CD4-positive, alpha-beta T cell treated with Interleukin-4 for 4 hours (primary cell): Measurements from ENCODE around the gene NT5C.
A peak's percentile ranks its signal among the peaks of the same experiment; 100 is the strongest.

Experiments used
- DNase-seq: peaks from one replicate; pipeline ENCODE4 v3.0.0-alpha.2; 2020

Gene NT5C

DNA sequence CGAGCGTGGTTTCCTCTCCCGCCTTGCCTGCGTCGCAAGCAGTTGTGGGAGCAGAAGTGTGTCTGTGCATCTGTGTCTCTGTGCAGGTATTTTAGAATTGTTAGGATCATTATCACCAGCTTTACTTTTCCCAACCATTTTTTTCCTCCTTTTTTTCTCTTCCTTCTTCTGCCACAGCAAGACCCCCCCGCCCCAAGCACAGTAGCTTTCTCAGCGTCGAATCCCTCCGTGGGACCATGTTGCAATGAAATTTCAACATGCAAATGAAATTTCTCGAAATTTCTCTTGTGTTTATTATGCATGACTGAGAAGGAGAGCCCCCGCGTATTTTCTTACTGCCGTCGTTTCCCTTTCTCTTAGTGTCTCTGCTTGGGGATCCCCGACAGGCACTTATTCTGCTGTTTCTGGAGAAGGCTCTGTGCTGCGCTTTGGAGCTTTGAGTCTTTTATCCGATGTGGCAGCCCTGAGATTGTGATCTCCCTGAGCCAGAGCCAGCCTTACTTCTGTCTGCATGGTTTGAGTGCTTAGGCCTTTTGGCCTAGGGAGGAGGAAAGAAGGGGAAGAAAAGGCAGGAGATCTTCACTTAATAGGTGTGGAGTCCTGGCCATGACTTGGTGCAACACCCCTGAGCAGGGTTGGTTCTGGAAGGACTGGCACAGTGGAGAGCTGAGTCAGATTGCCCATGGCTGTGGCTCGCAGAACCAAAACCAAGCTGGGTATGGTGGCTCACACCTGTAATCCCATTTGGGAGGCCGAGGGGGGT, 16.8 kb downstream of the NT5C start:
- DNase-seq = no peak

DNA sequence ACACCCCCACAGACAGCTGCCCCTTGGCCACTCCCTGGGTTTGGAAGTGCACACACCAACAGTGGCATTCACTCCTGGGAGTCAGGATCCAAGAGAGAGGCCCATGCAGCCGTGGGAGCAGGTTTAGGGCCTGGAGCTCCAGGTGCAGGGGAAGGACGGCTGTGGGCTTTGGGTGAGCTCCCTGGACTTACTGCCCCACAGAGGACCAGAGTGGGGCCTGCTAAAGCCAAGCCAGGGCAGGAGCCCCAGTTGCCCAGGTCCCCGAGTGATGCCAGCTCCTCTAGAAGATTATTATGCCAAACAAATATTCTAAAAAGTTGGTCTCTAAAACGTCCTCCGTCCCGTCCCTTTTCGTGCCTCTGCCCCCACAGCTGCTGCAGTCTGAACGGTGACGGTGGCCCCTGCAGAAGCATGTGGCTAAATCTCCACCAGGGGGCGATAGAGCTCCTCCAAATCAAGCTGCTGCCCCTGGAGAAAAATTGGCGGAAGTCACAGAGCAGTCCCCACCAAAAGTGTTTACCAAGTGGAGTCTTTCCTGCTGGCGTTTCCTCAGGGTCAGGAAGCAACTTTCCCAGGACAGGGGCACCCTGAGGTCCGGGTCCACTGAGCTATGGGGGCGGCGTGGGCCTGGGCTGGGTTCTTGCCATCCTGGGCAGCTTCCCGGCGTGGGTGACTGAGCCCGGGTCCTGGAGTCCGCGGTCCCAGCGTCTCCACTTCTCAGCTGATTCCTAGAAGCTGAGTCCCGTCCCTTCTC, 17.6 kb downstream of the NT5C start:
- DNase-seq = peak; percentile 89

DNA sequence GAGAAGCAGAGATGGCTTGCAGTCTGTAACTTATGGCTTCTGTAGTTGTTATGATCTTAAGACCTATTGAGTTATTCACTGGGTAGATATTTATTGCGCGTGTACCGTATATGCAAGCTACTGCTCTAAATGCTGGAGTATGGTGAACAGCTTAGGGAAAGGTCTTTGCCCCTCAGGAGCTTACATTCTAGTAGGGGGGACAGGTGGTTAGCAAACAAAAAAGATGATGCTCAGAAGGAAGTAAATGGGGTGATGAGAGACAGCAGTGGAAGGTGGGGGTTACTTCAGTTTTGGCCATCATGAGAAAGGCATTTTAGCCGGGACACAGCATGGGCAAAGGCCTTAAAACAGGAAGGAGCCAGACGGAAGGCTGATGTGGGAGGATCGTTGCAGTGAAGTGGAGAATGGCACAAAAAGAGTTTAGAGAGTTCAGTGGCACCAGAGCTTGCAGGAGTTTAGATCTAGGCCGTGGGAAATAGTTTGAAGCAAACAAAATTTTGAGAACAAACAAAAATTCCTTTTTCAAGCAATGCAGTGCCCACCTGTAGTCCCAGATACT, 19.7 kb downstream of the NT5C start:
- no peak for DNase-seq

DNA sequence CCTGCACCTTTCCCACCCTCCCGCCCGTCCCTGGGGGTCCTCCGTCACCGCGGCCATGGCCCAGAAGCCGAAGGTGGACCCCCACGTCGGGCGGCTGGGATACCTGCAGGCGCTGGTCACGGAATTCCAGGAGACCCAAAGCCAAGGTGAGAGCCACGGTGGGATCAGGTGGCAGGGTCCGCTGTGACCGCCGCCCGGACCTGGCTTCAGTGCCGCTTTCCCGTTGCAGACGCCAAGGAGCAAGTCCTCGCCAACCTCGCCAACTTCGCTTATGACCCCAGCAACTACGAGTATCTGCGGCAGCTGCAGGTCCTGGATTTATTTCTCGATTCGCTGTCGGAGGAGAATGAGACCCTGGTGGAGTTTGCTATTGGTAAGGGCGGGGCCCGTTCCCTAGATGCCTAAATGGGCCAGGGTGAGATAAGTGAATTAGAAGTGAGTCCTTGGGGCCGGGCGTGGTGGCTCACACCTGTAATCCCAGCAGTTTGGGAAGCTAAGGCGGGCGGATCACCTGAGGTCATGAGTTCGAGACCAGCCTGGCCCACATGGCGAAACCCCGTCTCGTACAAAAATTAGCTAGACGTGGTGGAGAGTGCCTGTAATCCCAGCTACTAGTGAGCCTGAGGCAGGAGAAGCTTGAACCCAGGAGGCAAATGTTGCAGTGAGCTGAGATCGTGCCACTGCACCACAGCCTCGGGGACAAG, 21.2 kb downstream of the NT5C start:
- DNase-seq = no peak

DNA sequence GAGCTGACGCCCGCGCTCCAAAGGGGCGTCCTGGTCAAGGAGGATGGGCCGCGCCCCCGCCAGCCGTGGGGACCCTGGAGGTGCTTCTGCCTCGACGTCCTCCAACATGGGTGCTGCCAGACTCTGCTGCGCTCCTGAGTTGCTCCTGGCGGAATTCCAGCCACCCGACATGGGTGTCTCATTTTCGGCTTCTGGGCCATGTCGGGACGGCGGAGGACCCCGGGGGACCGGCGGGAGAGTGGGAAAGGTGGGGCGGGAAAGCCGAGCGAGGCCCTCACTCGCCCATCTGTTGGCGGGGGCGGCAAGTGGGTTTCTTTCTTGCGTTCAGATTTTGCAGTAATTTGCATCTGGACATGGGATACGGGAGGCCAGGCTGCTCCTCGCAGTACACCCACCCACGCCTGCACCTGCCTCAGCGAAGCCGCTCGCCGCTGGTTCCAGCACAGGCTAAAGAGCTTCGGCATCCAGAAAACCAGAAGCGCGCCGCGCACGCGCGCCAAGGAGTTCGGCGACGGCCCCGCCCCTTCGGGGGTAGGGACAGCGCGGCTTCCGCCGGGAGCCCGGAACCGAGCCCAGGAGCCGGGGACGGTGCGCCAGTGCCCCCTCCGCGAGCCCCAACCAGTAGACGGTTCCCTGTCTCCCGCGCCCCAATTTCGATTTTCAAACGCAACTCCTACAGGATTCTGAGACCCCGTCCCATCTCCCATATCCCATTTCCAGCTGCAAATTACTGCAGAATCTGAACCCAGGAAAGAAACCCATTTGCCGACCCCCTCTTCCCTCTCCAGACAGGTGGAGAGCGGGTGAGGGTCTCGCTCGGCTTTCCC, 21.9 kb downstream of the NT5C start, which contains the start of gene ARMC7:
Gene ARMC7, plus strand, starts transcription at position 563 of the 827 bp plus-strand sequence. CDS start 320 bp downstream, outside the sequence.
- DNase-seq = peak; percentile 89

DNA sequence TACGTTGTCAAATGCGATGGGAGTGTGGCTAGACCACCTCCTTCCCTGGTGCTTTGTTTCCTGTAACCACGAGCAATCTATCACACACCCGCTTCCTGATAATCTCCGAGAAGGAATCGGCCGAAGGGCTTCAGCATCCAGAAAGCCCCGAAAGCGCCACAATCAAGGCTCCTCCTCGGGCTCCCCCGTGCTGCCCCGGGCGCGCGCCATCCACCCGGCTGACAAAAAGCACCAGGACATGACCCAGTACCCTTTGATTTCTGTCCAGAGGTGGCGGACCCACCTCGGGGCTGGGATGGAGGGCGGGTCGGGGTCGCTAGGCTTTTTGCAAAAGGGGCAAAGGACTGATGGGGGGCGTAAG, 22.5 kb downstream of the NT5C start:
- DNase-seq = no peak

DNA sequence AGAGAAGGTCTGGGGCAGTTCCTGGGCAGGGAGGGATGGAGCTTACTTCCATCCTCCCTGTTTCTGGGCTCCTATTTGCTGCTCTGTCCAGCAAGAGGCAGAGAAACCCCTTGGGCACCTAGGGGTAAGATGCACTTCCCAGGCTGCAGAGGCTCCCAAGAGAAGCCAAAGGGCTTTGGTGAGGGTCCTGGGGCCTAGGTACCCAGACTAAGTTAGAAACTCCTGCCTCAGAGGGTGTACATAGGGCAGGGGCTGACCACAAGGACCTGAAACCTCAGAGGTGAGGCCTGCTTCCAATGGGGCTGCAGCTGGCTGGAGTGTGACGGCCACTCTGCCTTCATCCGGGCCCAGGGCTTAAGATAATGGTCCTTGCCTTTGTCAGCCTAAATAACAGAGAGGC, 23.3 kb downstream of the NT5C start:
- DNase-seq = no peak

DNA sequence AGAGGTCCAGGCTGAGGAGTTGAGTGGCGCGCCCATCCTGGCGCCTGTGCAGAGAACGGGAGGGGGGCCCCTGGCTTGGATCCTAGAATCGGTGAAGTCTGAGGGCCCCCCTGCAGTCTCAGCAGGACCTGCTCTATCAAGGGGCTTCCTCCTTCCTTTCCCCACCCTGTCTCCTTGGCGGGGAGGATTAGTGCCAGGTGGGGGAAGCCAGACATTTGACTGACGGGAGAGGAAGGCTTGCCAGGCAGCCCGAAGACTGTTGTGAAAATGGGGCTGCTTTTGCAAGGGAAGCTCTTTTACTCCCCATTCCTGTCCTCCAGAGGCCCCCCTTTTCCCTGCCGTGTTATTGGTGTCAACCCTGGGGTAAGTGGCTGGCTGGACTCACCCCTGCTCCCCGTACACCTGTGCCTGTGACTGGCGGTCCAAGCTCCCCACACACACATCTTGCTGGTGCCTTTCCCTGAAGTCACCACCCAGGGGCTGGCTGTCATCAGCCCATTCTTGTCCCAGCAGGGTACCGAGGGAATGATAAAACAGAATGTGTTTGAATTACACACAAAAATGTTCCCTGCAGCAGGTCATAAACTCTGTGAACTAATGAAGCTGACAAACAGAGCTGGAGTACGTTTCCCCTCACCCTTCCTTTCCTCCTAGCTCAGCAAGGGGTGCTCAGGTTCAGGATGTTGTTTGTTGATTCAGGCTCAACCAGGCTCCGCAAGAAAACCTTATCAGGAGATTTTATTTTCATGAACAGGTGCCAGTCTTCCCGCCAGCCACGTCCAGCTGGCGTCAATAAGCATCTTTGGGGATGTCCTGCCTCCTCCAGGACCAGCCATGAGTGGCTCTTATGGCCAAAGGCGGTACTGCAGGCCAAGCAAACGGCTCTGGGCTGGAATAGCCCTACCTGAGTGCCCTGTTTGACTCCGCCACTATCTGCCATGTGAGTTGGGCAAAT, 26.1 kb downstream of the NT5C start:
- DNase-seq = no peak

DNA sequence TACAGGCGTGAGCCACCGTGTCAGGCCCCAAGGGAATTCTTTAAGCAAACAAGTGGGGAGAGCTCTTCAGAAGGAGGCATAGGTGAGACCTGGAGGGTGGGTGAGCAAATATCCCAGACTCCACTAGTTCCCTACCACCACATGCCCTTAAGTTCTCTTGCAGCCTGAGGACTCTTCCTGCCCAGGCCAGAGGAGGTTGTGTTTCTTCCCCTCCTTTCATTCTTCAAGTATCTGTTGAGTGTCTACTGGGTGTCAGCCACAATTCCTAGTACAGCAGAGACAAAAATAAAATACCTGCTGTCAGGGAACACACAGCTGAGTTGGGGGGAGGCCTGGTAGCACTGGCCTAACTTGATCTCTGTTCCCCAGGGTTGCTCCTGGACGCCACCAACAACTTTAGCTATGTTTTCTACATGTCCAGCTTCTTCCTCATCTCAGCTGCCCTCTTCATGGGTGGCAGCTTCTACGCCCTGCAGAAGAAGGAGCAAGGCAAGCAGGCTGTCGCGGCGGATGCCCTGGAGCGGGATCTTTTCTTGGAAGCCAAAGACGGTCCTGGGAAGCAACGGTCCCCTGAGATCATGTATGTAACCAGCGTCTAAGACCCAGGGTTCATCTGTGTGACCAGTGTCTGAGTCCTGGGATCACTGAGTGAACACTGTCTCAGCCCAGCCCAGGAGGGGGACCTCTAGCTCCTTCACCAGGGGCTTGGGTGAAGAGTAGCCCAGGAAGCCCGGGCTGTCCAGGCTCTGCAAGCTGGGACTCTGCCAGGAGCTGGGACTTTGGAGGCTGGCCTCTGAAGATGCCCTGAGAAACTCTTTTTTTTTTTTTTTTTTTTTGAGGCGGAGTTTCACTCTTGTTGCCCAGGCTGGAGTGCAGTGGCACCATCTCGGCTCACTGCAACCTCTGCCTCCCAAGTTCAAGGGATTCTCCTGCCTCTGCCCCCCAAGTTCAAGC, 27.7 kb downstream of the NT5C start:
- no peak for DNase-seq

DNA sequence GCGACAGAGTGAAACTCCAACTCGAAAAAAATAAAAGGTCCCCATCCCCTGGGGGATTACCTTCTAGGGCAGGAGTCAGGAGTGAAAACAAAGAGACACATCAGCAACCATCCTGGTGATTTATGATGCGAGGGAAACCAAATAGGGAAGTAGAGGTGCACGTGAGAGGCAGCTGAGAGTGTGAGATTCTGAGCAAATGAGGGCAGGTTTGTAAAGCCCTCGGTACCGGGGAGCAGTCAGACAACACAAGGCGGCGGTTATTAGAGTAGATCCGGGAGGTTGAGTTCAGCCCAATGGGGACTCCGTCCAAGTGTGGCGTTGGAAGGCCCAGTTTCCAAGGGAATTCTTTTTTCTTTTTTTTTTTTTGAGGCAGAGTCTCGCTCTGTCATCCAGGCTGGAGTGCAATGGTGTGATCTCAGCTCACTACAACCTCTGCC, 29.1 kb downstream of the NT5C start:
- no peak for DNase-seq

DNA sequence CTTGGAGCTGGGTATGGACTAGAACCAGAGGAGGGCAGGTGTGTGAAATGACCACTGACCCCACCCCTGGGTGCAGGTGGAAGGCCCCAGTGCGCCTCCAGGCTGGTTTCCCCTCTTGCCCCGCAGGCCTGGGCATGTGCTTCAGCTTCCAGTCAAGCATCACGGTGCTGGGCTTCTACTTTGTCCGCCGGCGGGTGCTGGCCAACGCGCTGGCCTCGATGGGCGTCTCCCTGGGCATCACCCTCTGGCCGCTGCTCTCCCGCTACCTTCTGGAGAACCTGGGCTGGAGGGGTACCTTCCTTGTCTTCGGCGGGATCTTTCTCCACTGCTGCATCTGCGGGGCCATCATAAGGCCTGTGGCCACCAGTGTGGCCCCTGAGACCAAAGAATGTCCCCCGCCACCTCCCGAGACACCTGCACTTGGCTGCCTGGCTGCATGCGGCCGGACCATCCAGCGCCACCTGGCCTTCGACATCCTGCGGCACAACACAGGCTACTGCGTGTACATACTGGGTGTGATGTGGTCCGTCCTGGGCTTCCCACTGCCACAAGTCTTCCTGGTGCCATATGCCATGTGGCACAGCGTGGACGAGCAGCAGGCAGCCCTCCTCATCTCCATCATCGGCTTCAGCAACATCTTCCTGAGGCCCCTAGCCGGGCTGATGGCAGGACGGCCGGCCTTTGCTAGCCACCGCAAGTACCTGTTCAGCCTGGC, 31.5 kb downstream of the NT5C start:
- no peak for DNase-seq

DNA sequence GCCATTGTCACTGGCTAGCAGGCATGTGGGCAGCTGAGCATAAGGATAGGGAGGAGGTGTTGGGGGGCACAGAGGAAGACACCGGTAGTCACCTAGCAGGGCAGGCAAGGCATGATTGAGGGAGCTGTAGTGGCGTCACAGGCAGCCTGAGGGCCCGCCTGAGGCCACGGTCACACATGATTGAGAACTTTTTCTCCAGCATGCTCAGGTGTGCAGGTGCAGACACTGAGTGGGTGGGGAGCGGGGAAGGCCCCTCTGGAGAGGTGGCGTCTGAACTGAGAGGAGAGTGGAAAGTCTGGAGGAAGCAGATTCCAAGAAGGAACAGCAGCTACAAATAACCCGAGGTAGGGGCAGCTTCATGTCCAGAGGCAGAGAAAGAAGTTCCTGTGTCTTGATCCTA, 32.7 kb downstream of the NT5C start:
- no peak for DNase-seq

DNA sequence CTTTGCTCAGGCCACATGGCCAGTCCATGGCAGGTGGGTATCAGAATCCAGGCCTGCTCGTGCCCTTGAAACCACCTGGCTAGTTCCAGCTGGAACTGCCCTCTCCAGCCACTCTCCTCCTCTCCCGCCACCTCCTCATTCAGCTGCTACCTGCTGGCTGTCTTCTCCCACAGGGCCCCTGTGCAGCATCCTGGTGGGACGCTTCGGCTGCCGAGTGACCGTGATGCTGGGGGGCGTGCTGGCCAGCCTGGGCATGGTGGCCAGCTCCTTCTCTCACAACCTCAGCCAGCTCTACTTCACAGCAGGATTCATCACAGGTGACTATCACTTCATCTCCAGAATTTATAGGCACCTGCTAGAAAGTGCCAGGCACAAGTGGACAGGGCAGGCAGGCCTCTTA, 33.7 kb downstream of the NT5C start:
- DNase-seq = no peak

DNA sequence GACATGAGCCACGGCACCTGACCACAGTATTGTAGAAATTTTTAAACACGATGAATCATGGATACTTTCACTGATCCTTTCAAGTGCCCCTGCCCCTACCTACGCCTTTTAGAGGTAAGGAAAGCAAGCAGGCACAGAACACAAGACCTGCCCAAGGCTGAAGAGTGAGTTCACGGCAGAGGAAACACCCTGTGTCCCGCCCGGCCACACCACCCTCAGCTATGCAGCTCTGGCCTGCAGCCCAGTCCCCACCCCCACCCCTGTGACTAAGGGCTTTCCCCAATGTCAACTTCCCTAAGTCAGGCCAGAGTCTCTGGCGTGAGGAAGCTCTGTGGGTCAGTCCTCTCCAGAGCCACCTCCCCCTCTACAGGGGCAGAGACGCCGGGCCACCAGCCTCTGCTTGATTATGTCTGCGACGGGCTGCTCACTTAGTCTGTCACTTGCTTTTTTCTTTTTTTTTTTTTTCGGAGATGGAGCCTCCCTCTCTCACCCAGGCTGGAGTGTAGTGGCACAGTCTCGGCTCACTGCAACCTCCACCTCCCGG, 35.4 kb downstream of the NT5C start:
- no peak for DNase-seq

DNA sequence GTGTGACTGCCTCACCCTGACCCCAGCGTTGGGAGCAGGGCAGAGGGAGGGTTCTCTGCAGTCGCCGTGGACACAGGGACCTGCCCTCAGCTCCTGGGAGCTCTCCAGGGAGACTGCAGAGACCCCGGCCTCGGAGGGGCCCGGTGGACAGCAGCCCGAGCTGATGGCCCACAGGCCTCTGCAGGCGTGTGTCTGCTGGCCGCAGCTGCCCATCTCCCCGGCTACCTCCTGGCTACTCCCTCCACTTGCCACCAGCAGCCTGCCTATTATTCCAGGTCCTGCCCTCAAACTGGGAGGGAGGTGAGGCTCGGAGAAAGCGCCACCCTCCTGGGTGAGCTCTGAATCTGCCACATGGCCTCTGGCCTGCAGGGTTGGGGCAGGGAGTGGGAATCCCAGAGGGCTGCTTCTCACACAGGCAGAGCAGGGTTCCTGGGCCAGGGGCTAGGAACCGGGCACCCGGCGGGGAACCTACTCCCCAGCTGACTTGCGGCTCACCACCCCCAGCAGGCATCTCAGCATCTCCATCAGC, 36.6 kb downstream of the NT5C start:
- no peak for DNase-seq

DNA sequence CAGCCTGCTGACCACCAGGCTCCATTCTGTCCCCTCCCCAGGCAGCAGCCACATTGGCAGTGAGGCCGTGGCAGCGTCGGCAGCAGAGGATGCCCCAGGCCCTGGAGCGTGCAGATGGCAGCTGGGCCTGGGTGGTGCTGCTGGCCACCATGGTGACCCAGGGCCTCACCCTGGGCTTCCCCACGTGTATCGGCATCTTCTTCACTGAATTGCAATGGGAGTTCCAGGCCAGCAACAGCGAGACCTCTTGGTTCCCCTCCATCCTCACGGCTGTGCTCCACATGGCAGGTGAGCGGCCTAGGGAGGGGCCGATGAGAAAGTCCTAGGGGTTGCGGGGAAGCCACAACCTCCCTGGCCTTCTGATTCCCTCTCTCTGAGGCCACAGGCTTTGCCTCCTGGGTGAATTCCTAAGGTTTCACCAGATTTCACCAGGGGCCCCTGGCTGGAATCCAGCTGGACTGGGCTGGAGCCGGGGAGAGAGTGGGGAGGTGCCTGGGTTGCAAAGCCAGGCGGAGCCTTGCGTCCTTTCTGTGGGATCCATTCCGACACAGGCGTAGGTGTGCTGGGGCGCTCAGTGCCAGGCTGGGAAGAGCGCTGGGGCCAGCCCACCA, 37.9 kb downstream of the NT5C start:
- no peak for DNase-seq

DNA sequence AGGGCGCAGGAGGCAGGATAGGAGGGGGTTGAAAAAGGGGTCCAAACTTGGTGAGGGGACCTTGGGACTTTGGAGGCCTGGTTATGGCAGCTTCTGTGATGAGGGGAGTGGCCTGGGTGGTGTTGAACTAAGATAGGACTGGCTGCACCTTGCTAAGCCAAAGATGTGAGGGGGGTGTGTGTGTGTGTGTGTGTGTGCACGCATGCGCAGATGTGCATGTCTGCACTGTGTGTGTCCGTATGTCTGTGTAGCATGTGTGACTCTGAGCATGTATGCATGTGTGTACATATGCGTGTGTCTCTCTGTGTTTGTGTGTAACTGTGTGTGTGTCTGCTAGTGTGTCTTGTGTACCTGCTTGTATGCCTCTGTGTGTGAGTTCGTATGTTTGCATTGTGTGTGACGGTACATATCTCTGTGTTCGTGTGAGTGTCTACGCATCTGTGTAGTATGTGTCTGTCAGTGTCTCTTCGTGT, 39.7 kb downstream of the NT5C start:
- no peak for DNase-seq
